OCI-LY1 (cell line): ENCODE measurements around the gene GRIN2A.

Source experiments
- H2AFZ ChIP-seq: fragments of 200-600 bp; sonication (generic), shearing (Covaris generic); 2 replicates; pipeline ENCODE4 v1.6.0; 2014; ENCODE audit warnings: antibody characterized with exemption, mild to moderate bottlenecking, low read length
- H3F3A ChIP-seq: fragments of 200-600 bp; sonication (generic), shearing (Covaris generic); 2 replicates; pipeline ENCODE4 v1.6.0; 2014; ENCODE audit warnings: mild to moderate bottlenecking, antibody characterized with exemption, low read length, moderate library complexity; ENCODE audit not compliant: insufficient read depth
- H3K27ac ChIP-seq: fragments of 200-600 bp; sonication (generic); 2 replicates; pipeline ENCODE4 v1.5.1; 2014; ENCODE audit warnings: low read length, mixed run types, mild to moderate bottlenecking, low read depth; ENCODE audit not compliant: poor library complexity, severe bottlenecking
- H3K27me3 ChIP-seq: fragments of 200-600 bp; sonication (generic); 2 replicates; pipeline ENCODE4 v1.6.0; 2014; ENCODE audit warnings: antibody characterized with exemption, mild to moderate bottlenecking, low read length, moderate library complexity; ENCODE audit not compliant: insufficient read depth
- H3K36me3 ChIP-seq: fragments of 200-600 bp; sonication (generic); 2 replicates; pipeline ENCODE4 v1.6.1; 2014; ENCODE audit warnings: mild to moderate bottlenecking, antibody characterized with exemption, low read length, moderate library complexity, mixed read lengths; ENCODE audit not compliant: insufficient read depth
- H3K4me1 ChIP-seq: fragments of 200-600 bp; sonication (generic); 2 replicates; pipeline ENCODE4 v1.5.1; 2014; ENCODE audit warnings: mild to moderate bottlenecking, low read length, moderate library complexity; ENCODE audit not compliant: insufficient read depth, severe bottlenecking
- H3K4me2 ChIP-seq: fragments of 200-600 bp; sonication (generic), shearing (Covaris generic); 2 replicates; pipeline ENCODE4 v1.6.1; 2014; ENCODE audit warnings: low read length
- H3K4me3 ChIP-seq: fragments of 200-600 bp; sonication (generic); 2 replicates; pipeline ENCODE4 v1.5.1; 2014; ENCODE audit warnings: low read length, low read depth, mild to moderate bottlenecking, mixed read lengths; ENCODE audit not compliant: poor library complexity, severe bottlenecking
- H3K79me2 ChIP-seq: fragments of 200-600 bp; shearing (Covaris generic); 2 replicates; pipeline ENCODE4 v1.6.1; 2016; ENCODE audit warnings: mixed run types, low read length, mixed read lengths; ENCODE audit not compliant: insufficient read depth
- H3K9ac ChIP-seq: fragments of 200-600 bp; sonication (generic), shearing (Covaris generic); 2 replicates; pipeline ENCODE4 v1.6.1; 2014; ENCODE audit warnings: mild to moderate bottlenecking, low read length, mixed read lengths
- H3K9me2 ChIP-seq: fragments of 200-600 bp; sonication (generic), shearing (Covaris generic); 2 replicates; pipeline ENCODE4 v1.6.1; 2014; ENCODE audit warnings: low read depth, mild to moderate bottlenecking, low read length, mixed read lengths
- H3K9me3 ChIP-seq: fragments of 200-600 bp; shearing (Covaris generic); 2 replicates; pipeline ENCODE4 v1.6.1; 2014; ENCODE audit warnings: low read length, mixed read lengths
- H4K20me1 ChIP-seq: fragments of 200-600 bp; sonication (generic), shearing (Covaris generic); 2 replicates; pipeline ENCODE4 v1.6.0; 2016; ENCODE audit warnings: mild to moderate bottlenecking, low read length; ENCODE audit not compliant: insufficient read depth
- CTCF ChIP-seq: fragments of 200-600 bp; sonication (generic), shearing (Covaris generic); IDR thresholded peaks from 2 replicates; pipeline ENCODE4 v1.5.1; 2017; ENCODE audit warnings: mild to moderate bottlenecking, antibody characterized with exemption, low read length, moderate library complexity, mixed read lengths
- EZH2 ChIP-seq: fragments of 200-600 bp; sonication (generic), shearing (Covaris generic); IDR thresholded peaks from 2 replicates; pipeline ENCODE4 v1.8.0; 2017; ENCODE audit warnings: borderline replicate concordance, mixed run types, mild to moderate bottlenecking, antibody characterized with exemption, low read length, moderate library complexity, mixed read lengths

GRIN2A gene

GRCh38 chr16:9844361-9844760 lies 337.9 kb downstream of the GRIN2A start:
- no peaks in the 10 kb centered on the region for H4K20me1 ChIP-seq
- no peaks in the 10 kb centered on the region for H3K9me2 ChIP-seq
- H3K36me3 ChIP-seq, result no peaks in the 10 kb centered on the region
- no peak overlapping the region for H3K4me3 ChIP-seq
- H3K4me2 ChIP-seq, result no peak overlapping the region
- H3K9me3 ChIP-seq, result no peaks in the 10 kb centered on the region
- no peaks in the 10 kb centered on the region for H3K4me1 ChIP-seq
- H3K27ac ChIP-seq, result no peak overlapping the region
- no peak for TF ChIP-seq EZH2
- no peak for TF ChIP-seq CTCF
- no peak overlapping the region for H2AFZ ChIP-seq
- H3K79me2 ChIP-seq, result no peaks in the 10 kb centered on the region
- H3K27me3 ChIP-seq, result no peaks in the 10 kb centered on the region
- no peak overlapping the region for H3K9ac ChIP-seq
- no peaks in the 10 kb centered on the region for H3F3A ChIP-seq

GRCh38 chr16:9843424-9844018 lies 338.7 kb downstream of the GRIN2A start:
- Histone ChIP-seq H3K36me3 (no peaks in the 10 kb centered on the region), H3K9ac (no peak overlapping the region), H3K27me3 (no peaks in the 10 kb centered on the region), H3K4me1 (no peaks in the 10 kb centered on the region), H3K4me3 (no peak overlapping the region), H3K4me2 (no peak overlapping the region), H3K79me2 (no peaks in the 10 kb centered on the region), H3K27ac (no peak overlapping the region), H4K20me1 (no peaks in the 10 kb centered on the region; the same call in 1 of the 2 replicates), H3K9me3 (no peaks in the 10 kb centered on the region), H3F3A (no peaks in the 10 kb centered on the region), H3K9me2 (no peaks in the 10 kb centered on the region), H2AFZ (no peak overlapping the region)
- TF ChIP-seq EZH2 (no peak), CTCF (no peak)

GRCh38 chr16:9840761-9841665 lies 341.2 kb downstream of the GRIN2A start:
- Histone ChIP-seq H3K9me2 (no peaks in the 10 kb centered on the region), H3K27ac (no peak overlapping the region), H3K9me3 (no peaks in the 10 kb centered on the region), H3K4me2 (no peak overlapping the region), H2AFZ (no peak overlapping the region), H3K4me1 (no peaks in the 10 kb centered on the region), H3K4me3 (no peak overlapping the region), H4K20me1 (no peaks in the 10 kb centered on the region; the same call in 1 of the 2 replicates), H3K9ac (no peak overlapping the region), H3K79me2 (no peaks in the 10 kb centered on the region), H3F3A (no peaks in the 10 kb centered on the region), H3K27me3 (no peaks in the 10 kb centered on the region), H3K36me3 (no peaks in the 10 kb centered on the region)
- TF ChIP-seq EZH2 (no peak), CTCF (no peak)
